GM10248 (cell line): ENCODE data around the gene GNLY.

Source experiments
- CTCF ChIA-PET: fragments of 300-600 bp; sonication (Branson Sonifier 250); formaldehyde crosslinking; extraction: SDS; loops from one replicate; lab custom pipeline; 2021; ENCODE audit warnings: antibody characterized with exemption; lab: Yijun Ruan, JAX
- POLR2A ChIA-PET: fragments of 350-650 bp; sonication (Branson Sonifier 250); formaldehyde crosslinking; extraction: SDS; loops from one replicate; lab custom pipeline; 2020; ENCODE audit warnings: antibody characterized with exemption; lab: Yijun Ruan, JAX
- DNase-seq: peaks from one replicate; pipeline ENCODE4 v3.0.0; 2012; ENCODE audit errors: extremely low spot score
- CTCF ChIP-seq: IDR thresholded peaks from 2 replicates; pipeline ENCODE4 v1.5.1; 2012; ENCODE audit warnings: mild to moderate bottlenecking, low read depth; ENCODE audit errors: extremely low read depth, missing control alignments, control extremely low read depth

The GNLY gene

GRCh38 chr2:85730686-85731230, 36.6 kb downstream of the GNLY start:
- CTCF ChIA-PET = interaction anchor here (2.5 to 4.7 kb wide), 5 partner anchors 11 to 96 kb away, joined by 13 to 140 read pairs (median 31); no protein-coding TSS in a partner anchor
- DNase-seq = no peak
- POLR2A ChIA-PET = no interaction called here
- no peak for TF ChIP-seq CTCF

- POLR2A ChIA-PET = no interaction called here
- CTCF ChIA-PET = interaction anchor here (1.2 to 4.7 kb wide), 3 partner anchors 8 to 96 kb away, joined by 3 to 31 read pairs (median 3); no protein-coding TSS in a partner anchor
- DNase-seq = no peak
- no peak for TF ChIP-seq CTCF
Observed at GRCh38 chr2:85731606-85732005, 37.4 kb downstream of the GNLY start.

DNA sequence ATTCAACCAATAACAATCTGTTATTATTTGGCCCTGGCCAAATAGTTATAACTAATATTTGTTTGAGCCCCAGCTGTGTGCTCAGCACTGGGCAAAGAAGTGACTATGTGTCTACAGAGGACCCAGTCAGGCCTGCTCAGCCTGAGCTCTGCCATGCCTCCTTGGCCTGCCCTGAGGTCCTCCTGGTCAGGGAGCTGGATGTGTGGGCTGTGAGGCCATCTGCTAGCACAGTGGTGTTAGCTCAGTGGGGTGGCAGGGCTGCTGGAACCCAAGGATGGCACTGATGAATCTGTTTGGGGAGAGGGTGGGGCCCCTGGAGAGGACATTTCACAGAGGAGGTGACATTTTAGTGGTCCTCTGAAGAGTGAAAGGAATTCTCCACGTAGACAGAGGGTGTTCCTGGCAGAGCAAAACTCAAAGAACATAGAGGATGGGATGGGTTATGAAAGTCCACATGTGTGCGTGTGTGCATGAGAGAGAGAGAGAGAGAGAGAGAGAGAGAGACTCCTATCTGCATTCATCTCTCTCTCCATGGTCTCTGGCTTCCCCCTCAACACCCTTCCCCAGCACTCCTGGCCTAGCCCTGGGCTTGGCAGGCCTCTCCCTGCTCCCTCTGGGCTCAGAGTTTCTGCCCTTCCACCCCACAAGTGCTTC, 38.4 kb downstream of the GNLY start:
- no peak for TF ChIP-seq CTCF
- CTCF ChIA-PET = interaction anchor here (1.0 to 4.7 kb wide), 4 partner anchors 7 to 356 kb away, joined by 3 to 31 read pairs (median 3); no protein-coding TSS in a partner anchor
- POLR2A ChIA-PET = no interaction called here
- no peak for DNase-seq

DNA sequence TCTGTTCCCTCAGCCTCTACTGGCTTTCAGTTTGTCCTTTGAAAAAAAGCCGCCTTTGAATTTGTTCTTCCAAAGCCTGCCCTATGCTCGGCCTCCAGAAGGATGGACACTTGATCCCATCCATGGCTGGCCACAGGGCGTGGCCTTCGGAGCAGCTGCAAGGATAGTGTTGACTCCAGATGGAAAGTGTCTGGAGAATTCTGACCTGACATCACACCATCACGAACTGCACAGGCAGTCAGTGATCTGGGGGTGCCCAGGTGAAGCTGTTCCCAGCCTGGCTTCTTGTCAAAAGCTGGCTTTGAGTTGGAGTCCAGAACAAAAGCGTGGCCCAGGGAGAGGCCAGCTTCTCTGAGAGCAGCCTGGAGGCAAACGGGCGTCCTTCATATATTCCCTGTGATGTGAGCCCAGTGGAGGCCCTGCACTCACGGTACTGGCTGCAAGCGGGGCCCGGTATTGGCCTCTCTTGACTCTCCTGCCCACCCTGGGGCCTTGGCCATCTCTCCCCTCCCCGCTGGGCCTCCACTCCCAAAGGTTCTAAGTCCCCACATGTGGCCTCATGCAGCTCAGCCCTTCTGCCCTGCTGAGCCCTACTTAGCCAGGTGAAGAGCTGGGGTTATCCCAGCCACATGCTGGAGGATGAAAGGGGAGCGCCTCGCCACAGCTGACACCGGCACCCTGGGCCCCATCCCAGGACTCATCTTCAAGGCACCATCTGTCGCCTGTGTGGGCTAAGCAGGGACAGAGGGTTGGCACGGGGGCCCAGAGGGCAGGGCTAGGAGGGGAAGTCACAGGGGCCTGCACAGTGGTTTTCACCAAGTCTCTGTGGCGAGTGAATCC, 39.2 kb downstream of the GNLY start:
- TF ChIP-seq CTCF = no peak
- no peak for DNase-seq
- ChIA-PET POLR2A (interaction anchor here (0.8 kb wide), 1 partner anchor 43 kb away, joined by 5 read pairs; no protein-coding TSS in a partner anchor), CTCF (interaction anchor here (0.6 to 4.7 kb wide), 7 partner anchors 13 to 355 kb away, joined by 3 to 31 read pairs (median 3); no protein-coding TSS in a partner anchor)

- ChIA-PET POLR2A (interaction anchor here (0.8 kb wide), 1 partner anchor 42 kb away, joined by 5 read pairs; no protein-coding TSS in a partner anchor), CTCF (interaction anchor here (1.0 to 4.7 kb wide), 6 partner anchors 14 to 79 kb away, joined by 3 to 31 read pairs (median 3); no protein-coding TSS in a partner anchor)
- no peak for DNase-seq
- TF ChIP-seq CTCF = no peak
Observed at GRCh38 chr2:85734015-85734414, 39.9 kb downstream of the GNLY start.
